IMR-90 (cell line): Measurements from ENCODE around the gene NEK11.

Source experiments
- CTCF ChIP-seq: conservative IDR thresholded peaks from 2 replicates; pipeline ENCODE4 v1.5.1; 2012; ENCODE audit warnings: mild to moderate bottlenecking, low read depth, low read length, improper control_type of control experiment
- POLR2A ChIP-seq: IDR thresholded peaks from 2 replicates; pipeline ENCODE4 v1.6.1; 2012; ENCODE audit warnings: mild to moderate bottlenecking, low read depth, low read length
- RFX5 ChIP-seq: IDR thresholded peaks from 2 replicates; pipeline ENCODE4 v1.8.0; 2012; ENCODE audit warnings: low read depth, mild to moderate bottlenecking, low read length, moderate library complexity

GRCh38 chr3:131360191-131360755, 333.6 kb downstream of the NEK11 start:
- no peak for TF ChIP-seq RFX5
- TF ChIP-seq CTCF = no peak
- TF ChIP-seq POLR2A = no peak
